Heart left ventricle (tissue), 16 donors: ENCODE data around the gene SCGB2B2. TPM values are rescaled to one million over a fixed set of nuclear protein-coding genes. Genes with fewer than 3 reads are reported as not detected.

ENCODE experiments used
- ATAC-seq, 4 donors: fragments of 200-7000 bp; cut with Tn5 transposase; one replicate each; pipeline ENCODE4 v1.9.1; 2020 to 2022; ENCODE audit warnings: moderate library complexity in 4 of 4, mild to moderate bottlenecking in 3 of 4, moderate number of reproducible peaks in 1 of 4
- DNase-seq, 5 donors: peaks; one replicate each; pipeline ENCODE4 v3.0.0-alpha.2; 2020
- H3K27ac ChIP-seq, 12 donors: fragments of 200-600 bp; sonication (generic) in 4 of 12; one replicate each; pipeline versions ENCODE4 v1.5.0 to v1.8.0; 2016 to 2022; ENCODE audit warnings: mild to moderate bottlenecking in 2 of 12
- H3K27me3 ChIP-seq, 9 donors: fragments of 200-600 bp; sonication (generic) in 2 of 9; one replicate each; pipeline versions ENCODE4 v1.5.1 to v1.8.0; 2016 to 2022; ENCODE audit warnings: mild to moderate bottlenecking in 3 of 9
- H3K36me3 ChIP-seq, 9 donors: fragments of 200-600 bp; sonication (generic) in 2 of 9; one replicate each; pipeline versions ENCODE4 v1.5.0 to v1.8.0; 2018 to 2022; ENCODE audit warnings: mild to moderate bottlenecking in 2 of 9
- H3K4me1 ChIP-seq, 12 donors: fragments of 200-600 bp; sonication (generic) in 4 of 12; one replicate each; pipeline versions ENCODE4 v1.5.0 to v1.8.0; 2016 to 2022; ENCODE audit warnings: mild to moderate bottlenecking in 3 of 12
- H3K4me3 ChIP-seq, 12 donors: fragments of 200-600 bp; sonication (generic) in 4 of 12; one replicate each; pipeline versions ENCODE4 v1.5.0 to v1.8.0; 2017 to 2022; ENCODE audit warnings: mild to moderate bottlenecking in 9 of 12, moderate library complexity in 4 of 12
- H3K9me3 ChIP-seq, 12 donors: fragments of 200-600 bp; sonication (generic) in 4 of 12; one replicate each; pipeline versions ENCODE4 v1.5.0 to v1.8.0; 2016 to 2022; ENCODE audit warnings: mild to moderate bottlenecking in 1 of 12
- CTCF ChIP-seq, 12 donors: fragments of 200-600 bp; sonication (generic) in 4 of 12; IDR thresholded peaks; one replicate each; pipeline versions ENCODE4 v1.5.0 to v1.8.0; 2018 to 2022; ENCODE audit warnings: antibody characterized with exemption in 12 of 12, mild to moderate bottlenecking in 5 of 12
- POLR2A ChIP-seq, 2 donors: fragments of 450-650 bp; IDR thresholded peaks; one replicate each; pipeline ENCODE4 v1.6.1; 2017; ENCODE audit warnings: antibody characterized with exemption in 2 of 2, mild to moderate bottlenecking in 2 of 2, moderate library complexity in 2 of 2
- WGBS, 4 donors: extraction: QIAGEN DNeasy Blood & Tissue Kit in 2 of 4; methylation state at CpG; one replicate each; pipeline versions ENCODE4 v1.1.5 to v1.1.7; 2013 to 2018; 5-methylcytosine and 5-hydroxymethylcytosine counted together
- intact Hi-C, 10 donors: fragments of 100-400 bp; cut with DNase I; formaldehyde crosslinking; loops; one replicate each; pipeline versions ENCODE4 v1.11.1 to v1.14.2; 2022
- long read RNA-seq, 3 donors: library from polyadenylated mRNA; unstranded; transcript quantifications; one replicate each; pipeline ENCODE4 v2.0.0, GENCODE V29; 2020 to 2021
- polyA plus RNA-seq, 2 donors: library from polyadenylated mRNA; stranded (reverse); fragments of 200-250 nt; gene quantifications; one replicate each; pipeline ENCODE4 v1.2.3, GENCODE V29; 2013
- total RNA-seq, 9 donors: library from RNA; depleted of rRNA in 2 of 9; stranded (reverse); fragments of >200 nt in 2 of 9; fragmentation: NEBNext Ultra II Directional in 3 of 9; extraction: Animal tissue kit (Norgen Biotek cat#: 25700) in 3 of 9; gene quantifications; one replicate each; pipeline versions ENCODE4 v1.1.0 to v1.2.4, GENCODE V29; 2016 to 2023
- donor health status: ischemic (EF 13 %, LVEDD 7.1; RV severe dilation, severe dysfunction).
- donor health status: healthy with polysubstance abuse.
- donor health status: DM: no; HTN: yes; CAD: no.
- donor health status: DM: no; HTN: no; CAD: no.
- donor health status: ischemic (EF 25% LVEDD 6.9; RV normal size, moderate dysfunction).
- donor health status: ischemic (EF 25% LVEDD 5.7; RV mildly dilated, moderate dysfunction).
- donor health status: healthy.
- donor health status: DM: yes; HTN: yes; CAD: no.
- donor health status: ischemic (EF 35%, LVEDD 5.7; RV mildly dilated, moderate dysfunction).
- donor health status: nonischemic (EF 11% LVEDD 7.7; RV severe dilation, severe dysfunction).
- donor health status: DM: yes; HTN: yes; CAD: no.
- donor health status: PGD.
- donor health status: ischemic (EF 29% LVEDD 5.4; RV normal size, mild dysfunction).
- donor health status: nonischemic (EF 23%, LVEDD 6.1; RV moderate dilation, normal function).

SCGB2B2 gene
- 1 to 10 TPM in 2 of 9 donors, under 1 TPM in 6, not detected in 1; 0.19 to 1.7 (median 0.84) TPM for total RNA-seq
- under 1 TPM; 0.11 to 0.80 TPM for polyA plus RNA-seq
- long read RNA-seq, donor 1, partial matches to known transcripts: 0 of 3 reads
- long read RNA-seq, donor 1, other reads (novel, unspliced or antisense): 3 of 3 reads
- long read RNA-seq, donor 2, partial matches to known transcripts: 0 of 2 reads
- long read RNA-seq, donor 2, other reads (novel, unspliced or antisense): 2 of 2 reads
- long read RNA-seq, donor 3: 0 reads

- ATAC-seq (peak; percentile 83 to 90 (median 86)), DNase-seq (peak in 4 of 5 donors; percentile 88 to 90 (median 88))
- TF ChIP-seq CTCF (IDR thresholded peaks at IDR 0.05): peak in 1 of 12 donors; percentile 26
- TF ChIP-seq POLR2A (IDR thresholded peaks at IDR 0.05): no peak
- intact Hi-C loops: loop anchor here in 7 of 10 donors (2.0 to 5.0 kb wide), 2 partner anchors 55 to 58 kb away; partner anchors contain the start of gene ZNF181 (in 7 of the 7)
- Histone ChIP-seq H3K27ac (peak within 1 kb of the TSS; percentile 93 to 100 (median 98)), H3K9me3 (peaks cover 0 to 24% (median 9%) of the 10 kb centered on the region in 12 donors), H3K36me3 (peaks cover 0 to 35% (median 28%) of the 10 kb centered on the region in 9 donors), H3K4me3 (peak within 1 kb of the TSS; percentile 62 to 95 (median 79)), H3K4me1 (peaks cover 0 to 35% (median 16%) of the 10 kb centered on the region in 12 donors), H3K27me3 (no peaks in the 10 kb centered on the region)
- WGBS, 4 donors: 5 to 6% (median 6%) methylated on average over 26 of the region's 26 CpGs
Observed at GRCh38 chr19:34676697-34677385, at the start of gene SCGB2B2. Gene SCGB2B2 (minus strand): TSS chr19:34677159. CDS start chr19:34594563, 82,596 bp downstream.

GRCh38 chr19:34725400-34725799 is 48.4 kb upstream of the SCGB2B2 start:
- intact Hi-C loops: no loop called here
- Histone ChIP-seq H3K36me3 (no peaks in the 10 kb centered on the region), H3K4me3 (no peak overlapping the region), H3K4me1 (no peaks in the 10 kb centered on the region), H3K27ac (no peak overlapping the region), H3K9me3 (no peaks in the 10 kb centered on the region), H3K27me3 (no peaks in the 10 kb centered on the region)
- DNase-seq (no peak), ATAC-seq (no peak)
- 51 to 60% (median 53%) methylated on average over 6 of the region's 6 CpGs for WGBS, 4 donors
- TF ChIP-seq CTCF (IDR thresholded peaks at IDR 0.05): no peak
- TF ChIP-seq POLR2A (IDR thresholded peaks at IDR 0.05): no peak

GRCh38 chr19:34722353-34722752 is 45.4 kb upstream of the SCGB2B2 start:
- no peak overlapping the region for H3K27ac ChIP-seq
- ATAC-seq (no peak), DNase-seq (no peak)
- H3K27me3 ChIP-seq: no peaks in the 10 kb centered on the region
- no peak overlapping the region for H3K4me3 ChIP-seq
- TF ChIP-seq POLR2A (IDR thresholded peaks at IDR 0.05) (no peak), CTCF (IDR thresholded peaks at IDR 0.05) (no peak)
- WGBS, 4 donors: 49 to 65% (median 58%) methylated on average over 11 of the region's 11 CpGs
- intact Hi-C loops: no loop called here
- H3K4me1 ChIP-seq: no peaks in the 10 kb centered on the region
- H3K9me3 ChIP-seq: no peaks in the 10 kb centered on the region
- no peaks in the 10 kb centered on the region for H3K36me3 ChIP-seq

- Histone ChIP-seq H3K27ac (no peak overlapping the region), H3K4me1 (no peaks in the 10 kb centered on the region), H3K27me3 (no peaks in the 10 kb centered on the region), H3K4me3 (no peak overlapping the region), H3K9me3 (peaks cover 0 to 23% (median 0%) of the 10 kb centered on the region in 12 donors), H3K36me3 (no peaks in the 10 kb centered on the region)
- no peak for TF ChIP-seq CTCF (IDR thresholded peaks at IDR 0.05)
- intact Hi-C loops: loop anchor here in 2 of 10 donors (10.0 kb wide), 2 partner anchors 211 to 941 kb away; no protein-coding TSS in a partner anchor
- DNase-seq (no peak), ATAC-seq (no peak)
Observed at GRCh38 chr19:34715357-34715756, 38.4 kb upstream of the SCGB2B2 start.
